ENCODE results near the gene TNNI3K. TPM values are rescaled to one million over a fixed set of nuclear protein-coding genes. Genes with fewer than 3 reads are reported as not detected.

The TNNI3K gene
- total RNA-seq, 2 donors from 2014 or later, result not detected

DNA sequence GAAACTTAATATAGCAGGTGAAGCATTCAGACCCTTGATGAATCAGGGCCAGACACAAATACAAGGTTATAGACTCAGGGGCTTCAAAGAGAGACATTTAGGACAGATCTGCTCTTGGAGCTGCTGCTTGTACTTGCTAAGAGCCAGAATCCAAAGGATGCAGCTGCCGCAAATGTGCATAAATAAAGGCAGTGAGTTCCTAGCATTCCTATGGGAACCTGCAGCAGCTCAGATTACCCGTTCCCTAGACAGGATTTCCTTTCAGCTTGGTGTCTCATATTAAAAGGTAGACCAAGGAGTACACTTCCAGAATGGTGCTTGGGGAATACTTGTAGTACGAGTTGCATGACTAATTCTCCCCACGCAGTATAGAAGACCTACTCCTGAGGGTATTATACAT, 287.0 kb downstream of the TNNI3K start:
- DNase-seq (ENCODE audit: low spot score) (no peak), ATAC-seq (no peak)
- H3K4me1 Mint-ChIP-seq (ENCODE audit: low read depth in 2 of 2), result no peaks in the 10 kb centered on the region
- H3K36me3 Mint-ChIP-seq, result no peaks in the 10 kb centered on the region
- H3K27me3 Mint-ChIP-seq, result peaks cover 2 to 26% of the 10 kb centered on the region in 2 donors
- H3K27ac Mint-ChIP-seq, result no peak overlapping the region
- peaks cover 2% of the 10 kb centered on the region for H3K9me3 Mint-ChIP-seq
- H3K4me3 Mint-ChIP-seq, result no peak overlapping the region

DNA sequence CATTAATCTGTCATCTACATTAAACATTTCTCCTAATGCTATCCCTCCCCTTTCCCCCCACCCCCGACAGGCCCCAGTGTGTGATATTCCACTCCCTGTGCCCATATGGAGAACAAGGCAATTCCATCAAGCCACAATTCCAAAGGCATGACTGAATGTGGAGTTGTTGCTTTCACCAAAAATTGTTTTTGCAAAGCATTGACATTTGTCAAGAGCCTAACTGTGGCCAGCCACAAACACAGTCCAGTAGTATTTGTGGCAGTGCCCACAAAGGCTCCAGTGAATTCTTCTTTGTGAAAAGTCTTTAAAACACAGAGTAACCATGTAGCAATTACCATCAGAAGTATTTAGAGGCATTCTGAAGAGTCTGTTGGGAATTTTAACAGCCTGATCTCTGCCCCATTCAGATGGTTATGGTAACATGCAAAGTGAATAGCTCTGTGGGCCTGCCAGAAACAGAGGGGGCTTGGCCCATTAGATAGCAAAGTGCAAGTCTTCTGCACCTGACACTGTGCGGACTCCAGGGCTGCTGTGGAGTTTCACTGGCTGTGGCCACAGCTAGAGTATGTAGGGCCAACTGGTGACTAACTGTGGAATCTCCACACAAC, 288.8 kb downstream of the TNNI3K start:
- no peak for ATAC-seq
- H3K27ac Mint-ChIP-seq, result no peak overlapping the region
- no peak overlapping the region for H3K4me3 Mint-ChIP-seq

DNA sequence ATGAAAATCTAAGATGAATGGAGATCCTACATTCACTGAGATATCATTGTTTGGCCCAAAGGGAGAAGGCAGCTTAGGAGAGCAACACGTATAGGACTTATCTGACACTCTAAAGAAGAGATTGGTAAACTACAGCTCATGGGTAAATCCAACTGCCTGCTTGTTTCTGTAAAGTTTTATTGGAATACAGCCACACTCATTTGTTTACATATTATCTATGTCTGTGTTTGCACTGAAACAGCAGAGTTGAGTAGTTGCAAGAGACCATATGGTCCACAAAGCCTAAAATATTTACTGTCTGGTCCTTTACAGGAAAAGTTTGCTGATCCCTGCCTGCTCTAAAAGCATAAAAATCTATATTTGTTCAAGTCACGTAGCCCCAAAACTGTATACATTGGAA, 291.5 kb downstream of the TNNI3K start:
- Mint-ChIP-seq H3K36me3 (no peaks in the 10 kb centered on the region), H3K4me1 (ENCODE audit: low read depth in 2 of 2) (no peaks in the 10 kb centered on the region), H3K9me3 (peaks cover 5% of the 10 kb centered on the region), H3K4me3 (no peak overlapping the region), H3K27ac (no peak overlapping the region), H3K27me3 (peaks cover 4 to 42% of the 10 kb centered on the region in 2 donors)
- no peak for ATAC-seq
- no peak for DNase-seq (ENCODE audit: low spot score)

More for the DNA sequence above, 288.8 kb downstream of the TNNI3K start:
- H3K36me3 Mint-ChIP-seq, result no peaks in the 10 kb centered on the region
- H3K9me3 Mint-ChIP-seq, result peaks cover 5% of the 10 kb centered on the region
- peaks cover 4 to 44% of the 10 kb centered on the region in 2 donors for H3K27me3 Mint-ChIP-seq
- no peak for DNase-seq (ENCODE audit: low spot score)
- no peaks in the 10 kb centered on the region for H3K4me1 Mint-ChIP-seq (ENCODE audit: low read depth in 2 of 2)

DNA sequence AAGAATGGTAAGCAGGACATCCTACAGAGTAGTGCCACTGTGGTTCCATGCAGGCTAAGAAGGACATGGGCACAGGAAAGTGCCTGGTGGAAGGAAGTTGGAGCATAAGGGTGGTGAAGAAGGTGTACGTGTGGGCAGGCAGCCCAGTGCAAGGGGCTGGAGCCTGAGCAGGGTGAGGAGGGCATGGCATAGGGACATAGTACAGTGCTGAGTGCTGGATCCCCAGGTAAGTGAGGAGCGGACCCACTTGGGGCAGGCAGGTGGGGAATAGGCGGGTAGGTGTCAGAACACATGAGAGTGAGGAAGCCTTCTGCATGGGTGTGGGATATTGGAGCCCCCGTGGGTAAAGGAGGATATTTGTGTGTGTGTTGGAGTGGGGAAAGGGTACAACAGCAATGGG, 292.9 kb downstream of the TNNI3K start:
- H3K27me3 Mint-ChIP-seq, result peaks cover 4 to 32% of the 10 kb centered on the region in 2 donors
- H3K4me3 Mint-ChIP-seq, result no peak overlapping the region
- no peaks in the 10 kb centered on the region for H3K36me3 Mint-ChIP-seq
- no peak overlapping the region for H3K27ac Mint-ChIP-seq
- peaks cover 5% of the 10 kb centered on the region for H3K9me3 Mint-ChIP-seq
- H3K4me1 Mint-ChIP-seq (ENCODE audit: low read depth in 2 of 2), result no peaks in the 10 kb centered on the region
- ATAC-seq (no peak), DNase-seq (ENCODE audit: low spot score) (no peak)

DNA sequence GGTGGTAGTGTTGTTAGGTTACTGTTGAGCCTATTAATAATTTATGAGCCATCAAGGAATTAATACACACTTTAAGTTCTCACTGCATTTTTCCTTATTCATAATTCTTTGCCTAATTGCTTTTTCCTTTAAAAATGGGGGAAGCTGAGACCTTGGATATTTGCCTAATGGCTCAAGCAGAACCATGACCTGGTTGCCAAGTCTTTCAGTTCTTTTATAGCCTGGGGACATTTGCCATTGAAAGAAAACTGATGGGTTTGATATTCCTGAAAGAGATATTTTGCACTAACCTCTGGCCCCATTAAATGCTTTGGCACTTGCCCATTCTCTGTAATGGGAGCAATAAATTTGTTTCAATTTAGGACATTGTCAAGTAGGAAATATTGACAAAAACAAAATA, 295.7 kb downstream of the TNNI3K start:
- DNase-seq (ENCODE audit: low spot score) (no peak), ATAC-seq (no peak)
- Mint-ChIP-seq H3K9me3 (peaks cover 5% of the 10 kb centered on the region), H3K4me1 (ENCODE audit: low read depth in 2 of 2) (no peaks in the 10 kb centered on the region), H3K4me3 (no peak overlapping the region), H3K36me3 (no peaks in the 10 kb centered on the region), H3K27me3 (peaks cover 4 to 24% of the 10 kb centered on the region in 2 donors), H3K27ac (no peak overlapping the region)

DNA sequence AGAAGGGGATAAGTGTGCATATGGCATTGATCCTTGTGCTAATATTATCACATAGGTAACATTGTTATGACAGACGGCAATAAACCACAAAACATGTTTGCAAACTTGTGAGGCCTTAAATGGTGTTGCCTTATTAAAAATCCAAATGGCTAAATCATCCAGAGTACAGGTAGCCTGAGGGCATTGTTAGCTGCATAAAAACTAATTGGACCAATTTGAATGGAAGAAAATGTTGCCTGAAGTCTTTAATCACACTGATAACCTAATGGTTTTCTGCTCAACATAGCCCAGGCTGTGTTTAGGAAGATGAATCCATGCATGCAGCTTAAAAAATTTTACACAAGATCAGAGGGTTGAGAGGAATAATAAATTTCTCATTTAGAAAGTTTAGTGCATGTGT, 296.6 kb downstream of the TNNI3K start:
- ATAC-seq (no peak), DNase-seq (ENCODE audit: low spot score) (no peak)
- H3K4me3 Mint-ChIP-seq, result no peak overlapping the region
- H3K9me3 Mint-ChIP-seq, result peaks cover 5% of the 10 kb centered on the region
- H3K36me3 Mint-ChIP-seq, result no peaks in the 10 kb centered on the region
- H3K4me1 Mint-ChIP-seq (ENCODE audit: low read depth in 2 of 2), result no peaks in the 10 kb centered on the region
- no peak overlapping the region for H3K27ac Mint-ChIP-seq
- peaks cover 4 to 23% of the 10 kb centered on the region in 2 donors for H3K27me3 Mint-ChIP-seq

DNA sequence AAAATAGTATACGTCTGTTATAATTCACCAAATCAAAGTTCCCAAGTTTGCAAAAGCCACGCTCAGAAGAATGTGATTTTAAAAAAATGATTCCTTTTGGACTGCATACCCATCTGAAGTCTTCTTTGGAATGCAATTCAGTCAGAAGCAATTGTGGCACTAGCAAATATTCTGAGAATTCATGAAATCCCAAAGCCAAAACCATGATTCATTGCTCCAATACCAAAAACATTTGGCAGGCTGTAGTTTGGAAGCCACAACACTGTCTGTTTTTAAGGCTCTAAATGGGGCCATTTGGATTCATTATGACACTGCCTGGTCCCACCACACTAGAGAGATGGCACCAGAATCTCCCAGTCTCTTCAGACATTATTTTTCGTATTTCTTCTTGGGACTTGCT, 299.1 kb downstream of the TNNI3K start:
- no peak for DNase-seq (ENCODE audit: low spot score)
- Mint-ChIP-seq H3K27me3 (no peaks in the 10 kb centered on the region), H3K4me3 (no peak overlapping the region), H3K9me3 (no peaks in the 10 kb centered on the region), H3K27ac (no peak overlapping the region), H3K4me1 (ENCODE audit: low read depth in 2 of 2) (no peaks in the 10 kb centered on the region), H3K36me3 (no peaks in the 10 kb centered on the region)
- no peak for ATAC-seq

DNA sequence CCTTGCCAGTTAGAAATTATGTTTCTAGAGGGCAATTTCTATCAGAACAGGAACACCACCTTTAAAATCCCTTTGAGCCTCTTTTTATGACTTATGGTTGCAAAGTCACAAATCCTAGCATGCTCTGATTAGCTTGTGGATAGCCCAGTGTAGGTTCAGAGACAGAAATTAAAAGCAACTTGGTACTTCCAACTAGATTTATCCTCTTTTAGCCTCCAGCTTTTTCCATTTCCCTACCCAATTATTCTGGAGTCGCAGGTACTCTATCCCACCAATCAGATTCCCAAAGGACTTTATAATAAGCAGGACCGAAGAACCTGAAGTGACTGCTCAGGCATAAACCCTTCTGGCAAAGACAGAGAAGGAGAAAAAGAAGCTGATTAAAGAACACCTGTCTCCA, 310.6 kb downstream of the TNNI3K start:
- H3K36me3 Mint-ChIP-seq, result no peaks in the 10 kb centered on the region
- ATAC-seq, result no peak
- H3K27ac Mint-ChIP-seq, result no peak overlapping the region
- no peaks in the 10 kb centered on the region for H3K4me1 Mint-ChIP-seq (ENCODE audit: low read depth in 2 of 2)
- peaks cover 5 to 16% of the 10 kb centered on the region in 2 donors for H3K27me3 Mint-ChIP-seq
- no peak overlapping the region for H3K4me3 Mint-ChIP-seq
- no peak for DNase-seq (ENCODE audit: low spot score)
- H3K9me3 Mint-ChIP-seq, result peaks cover 3% of the 10 kb centered on the region

DNA sequence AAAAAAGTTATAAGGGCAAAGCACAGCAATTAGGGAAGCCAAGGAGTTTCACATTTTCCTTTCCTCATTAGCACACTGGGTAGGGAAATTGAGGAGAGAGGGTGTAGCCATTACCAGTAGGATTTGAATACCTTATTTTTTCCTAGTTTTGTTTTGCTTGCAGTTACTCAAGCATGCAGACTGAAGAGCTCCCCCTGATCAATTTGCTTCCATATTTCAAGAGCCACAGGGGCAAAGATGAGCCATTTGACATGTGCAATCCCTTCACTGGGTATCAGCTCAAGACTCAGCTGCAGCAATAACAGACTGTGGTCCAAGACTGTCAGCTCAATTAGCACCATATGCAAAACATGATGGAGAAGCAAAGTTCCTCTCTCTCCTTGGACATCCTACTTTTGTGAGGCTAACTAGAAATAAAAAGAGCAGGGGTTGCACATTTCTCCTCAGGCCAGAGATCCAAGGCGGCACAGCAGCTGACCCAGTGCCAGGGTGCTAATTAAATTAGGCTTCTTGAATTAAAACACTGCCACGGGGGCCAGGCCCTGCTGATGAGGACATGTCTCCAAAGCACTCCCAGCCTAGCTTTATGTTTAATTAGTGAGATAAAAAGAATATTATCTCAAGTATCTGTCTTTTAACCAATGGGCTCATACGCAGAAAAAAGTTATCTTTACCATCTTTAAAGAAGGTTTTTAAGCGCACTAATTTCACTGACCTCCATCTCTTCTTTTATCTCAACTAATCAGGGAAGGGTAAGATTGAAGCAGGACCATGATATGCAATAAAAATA, 314.0 kb downstream of the TNNI3K start:
- H3K27me3 Mint-ChIP-seq, result peaks cover 2 to 31% of the 10 kb centered on the region in 2 donors
- H3K4me3 Mint-ChIP-seq, result no peak overlapping the region
- peaks cover 4% of the 10 kb centered on the region for H3K36me3 Mint-ChIP-seq
- peaks cover 3% of the 10 kb centered on the region for H3K9me3 Mint-ChIP-seq
- H3K4me1 Mint-ChIP-seq (ENCODE audit: low read depth in 2 of 2), result no peaks in the 10 kb centered on the region
- no peak for ATAC-seq
- no peak overlapping the region for H3K27ac Mint-ChIP-seq
- no peak for DNase-seq (ENCODE audit: low spot score)

DNA sequence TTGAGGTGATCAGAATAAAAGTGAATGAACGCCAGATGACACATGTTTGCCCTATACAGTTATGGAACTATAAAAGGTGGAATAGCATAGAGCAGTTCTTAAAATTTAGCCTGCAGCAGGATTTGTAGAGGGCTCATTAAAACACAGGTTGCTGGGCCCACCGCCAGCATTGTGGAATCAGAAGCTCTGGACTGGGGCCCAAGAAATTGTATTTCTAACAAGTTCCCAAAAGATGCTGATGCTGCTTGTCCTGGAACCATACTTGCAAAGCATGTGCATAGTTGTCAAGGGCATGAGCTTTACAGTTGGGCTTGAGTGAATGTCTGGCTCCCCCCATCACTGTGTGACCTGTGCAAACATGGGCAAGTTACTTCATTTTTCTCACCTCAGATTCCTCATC, 314.7 kb downstream of the TNNI3K start:
- DNase-seq (ENCODE audit: low spot score), result no peak
- Mint-ChIP-seq H3K36me3 (peaks cover 4% of the 10 kb centered on the region), H3K4me1 (ENCODE audit: low read depth in 2 of 2) (no peaks in the 10 kb centered on the region), H3K27ac (no peak overlapping the region), H3K4me3 (no peak overlapping the region), H3K27me3 (peaks cover 2 to 35% of the 10 kb centered on the region in 2 donors), H3K9me3 (peaks cover 3% of the 10 kb centered on the region)
- no peak for ATAC-seq

DNA sequence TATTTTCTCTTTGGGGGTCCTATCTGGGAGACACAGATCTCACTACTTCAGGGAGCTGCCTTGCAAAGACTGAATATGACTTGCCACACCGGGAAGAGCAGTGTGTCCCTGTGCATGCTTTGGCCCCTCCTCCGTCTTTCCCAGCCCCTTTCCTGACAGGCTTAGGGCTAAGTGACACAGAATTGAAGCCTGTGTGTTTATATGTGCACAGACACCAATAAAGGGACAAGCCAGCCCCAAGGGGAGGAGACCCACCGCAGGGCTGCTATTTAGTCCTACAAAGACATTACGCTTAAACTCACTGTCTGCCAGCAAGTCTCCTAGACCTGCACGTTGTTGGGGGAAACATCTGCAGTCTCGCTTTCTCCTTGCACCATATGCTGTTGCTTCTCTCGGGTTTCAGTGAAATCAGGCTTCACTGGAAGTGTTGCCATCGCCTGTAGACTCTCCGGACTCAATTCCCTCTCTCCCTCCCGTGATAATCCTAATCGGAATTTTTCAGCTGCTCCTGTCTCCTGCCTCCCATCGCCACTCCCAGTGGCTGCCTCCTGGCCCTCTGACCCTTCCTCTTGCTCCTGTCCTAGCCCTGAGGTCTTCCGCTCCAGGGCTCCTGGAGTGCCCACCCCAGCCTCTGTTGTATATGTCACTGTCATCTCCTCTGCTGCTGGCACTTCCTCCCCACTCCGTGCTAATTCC, 335.8 kb downstream of the TNNI3K start:
- no peaks in the 10 kb centered on the region for H3K4me1 Mint-ChIP-seq (ENCODE audit: low read depth in 2 of 2)
- no peaks in the 10 kb centered on the region for H3K36me3 Mint-ChIP-seq
- no peaks in the 10 kb centered on the region for H3K9me3 Mint-ChIP-seq
- no peak overlapping the region for H3K4me3 Mint-ChIP-seq
- no peak overlapping the region for H3K27ac Mint-ChIP-seq
- no peak for DNase-seq (ENCODE audit: low spot score)
- no peaks in the 10 kb centered on the region for H3K27me3 Mint-ChIP-seq
- peak in 1 of 2 donors; percentile 61 for ATAC-seq

DNA sequence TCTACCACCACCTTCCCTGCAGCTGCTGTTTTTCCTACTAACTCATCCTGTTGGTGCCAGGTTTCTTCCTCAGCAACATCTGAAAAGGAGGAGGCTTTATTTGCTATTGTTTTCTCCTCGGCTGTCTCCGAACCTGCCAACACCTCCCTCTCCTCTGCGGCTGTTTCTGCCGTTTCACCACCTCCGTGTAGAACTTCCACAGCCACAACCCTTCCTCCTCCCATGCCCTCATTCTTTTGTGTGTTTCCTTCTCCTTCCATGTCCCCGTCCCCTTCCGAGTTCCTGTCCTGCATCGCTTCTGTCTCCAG, 336.3 kb downstream of the TNNI3K start:
- DNase-seq (ENCODE audit: low spot score) (no peak), ATAC-seq (no peak)
- Mint-ChIP-seq H3K36me3 (no peaks in the 10 kb centered on the region), H3K4me1 (ENCODE audit: low read depth in 2 of 2) (no peaks in the 10 kb centered on the region), H3K4me3 (no peak overlapping the region), H3K9me3 (no peaks in the 10 kb centered on the region), H3K27ac (no peak overlapping the region), H3K27me3 (no peaks in the 10 kb centered on the region)

DNA sequence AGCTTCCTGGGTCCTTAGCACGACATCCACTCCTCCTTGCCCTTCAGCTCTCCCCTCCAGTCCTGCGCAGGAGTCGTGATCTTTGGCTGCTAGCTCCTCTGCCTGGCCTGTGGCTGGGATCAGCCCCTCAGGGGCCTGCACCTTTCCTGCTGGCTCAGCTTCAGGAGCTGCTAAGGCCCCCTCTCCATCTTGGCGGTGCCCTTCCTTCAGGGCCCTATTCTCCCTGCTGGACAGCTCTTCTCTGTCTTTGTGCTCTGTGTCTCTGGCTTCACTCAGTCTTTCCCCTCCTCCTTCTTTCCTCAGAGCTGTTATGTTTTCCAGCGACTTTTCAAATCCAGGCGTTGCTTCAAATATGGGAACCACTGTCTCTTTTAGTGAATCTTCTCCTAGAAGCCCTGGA, 336.7 kb downstream of the TNNI3K start:
- Mint-ChIP-seq H3K4me1 (ENCODE audit: low read depth in 2 of 2) (no peaks in the 10 kb centered on the region), H3K27me3 (no peaks in the 10 kb centered on the region), H3K4me3 (no peak overlapping the region), H3K27ac (no peak overlapping the region), H3K36me3 (no peaks in the 10 kb centered on the region), H3K9me3 (no peaks in the 10 kb centered on the region)
- no peak for ATAC-seq
- no peak for DNase-seq (ENCODE audit: low spot score)

DNA sequence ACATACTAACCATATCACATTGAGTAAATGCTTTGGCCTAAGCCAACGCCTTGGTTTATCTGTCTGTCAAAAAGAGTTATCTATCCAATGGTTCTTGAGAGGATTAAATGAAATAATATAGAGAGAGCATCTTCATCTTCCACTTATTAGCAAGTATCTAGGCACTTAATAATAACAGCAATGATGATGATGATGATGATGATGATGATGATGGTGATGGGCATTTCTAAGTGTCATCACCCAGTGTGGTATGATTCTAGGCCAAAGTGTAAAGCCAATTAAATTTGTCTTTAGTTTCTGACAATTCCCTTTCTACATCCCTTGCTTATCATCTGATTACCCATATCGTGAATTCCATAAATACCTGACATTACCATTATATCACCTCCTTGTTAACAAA, 342.9 kb downstream of the TNNI3K start:
- Mint-ChIP-seq H3K27me3 (no peaks in the 10 kb centered on the region), H3K27ac (no peak overlapping the region), H3K36me3 (no peaks in the 10 kb centered on the region), H3K9me3 (peaks cover 4% of the 10 kb centered on the region), H3K4me3 (no peak overlapping the region), H3K4me1 (ENCODE audit: low read depth in 2 of 2) (peaks cover 13 to 19% of the 10 kb centered on the region in 2 donors)
- no peak for DNase-seq (ENCODE audit: low spot score)
- no peak for ATAC-seq

All from natural killer cell treated with Interleukin-12 subunit alpha and Interleukin-12 subunit beta and Interleukin-15 and Interleukin-18, amount 100 ng/mL, for 72 hours (primary cell).